ENCODE results near the gene UBE2G1. TPM values are rescaled to one million over a fixed set of nuclear protein-coding genes. Genes with fewer than 3 reads are reported as not detected.

Gene UBE2G1
- total and polyA plus RNA-seq, 10 of the 15 experiments (the other 5 are each of a cell fraction or from before 2014, with no cell fraction given) = 24.4 to 139 (median 77.4) TPM

DNA sequence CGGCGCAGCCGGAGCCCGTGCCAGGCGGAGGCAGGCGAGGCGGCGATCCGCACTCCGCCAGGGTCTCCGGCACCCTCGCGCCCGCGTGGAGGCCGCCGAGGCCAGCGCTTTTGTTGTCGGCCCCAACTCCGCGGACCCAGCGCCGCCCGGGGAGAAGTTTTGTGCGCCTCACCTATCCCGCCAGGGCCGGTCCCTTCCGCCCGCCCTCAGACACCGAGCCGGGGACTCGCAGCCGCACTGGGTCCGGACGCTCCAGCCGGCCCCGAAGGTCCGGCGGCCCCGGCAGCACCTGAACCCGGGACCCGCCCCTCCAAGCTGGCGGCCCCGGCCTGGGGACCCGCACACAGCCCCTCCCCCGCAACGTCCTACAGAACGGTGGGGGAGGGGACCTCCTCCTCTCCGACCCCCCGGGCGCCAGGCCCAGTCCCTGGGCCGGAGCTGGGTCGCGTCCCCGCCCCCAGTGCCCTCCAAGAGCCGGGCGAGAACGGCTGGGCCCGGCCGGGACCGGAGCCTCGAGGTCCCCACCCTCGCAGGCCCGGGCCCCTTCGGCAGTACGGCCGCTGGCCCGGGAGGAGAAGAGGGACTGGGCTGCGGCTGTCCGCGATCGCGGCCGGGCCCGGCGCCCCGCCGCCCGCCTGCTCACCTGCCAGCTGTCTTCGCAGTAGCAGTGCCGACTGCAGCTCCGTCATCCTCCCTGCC lies 698 bp downstream of the UBE2G1 start:
- no peaks in the 10 kb centered on the region; a peak in 2 of 4 replicates for H3K36me3 ChIP-seq (ENCODE audit: control insufficient read depth in 2 of 2, insufficient read depth in 2 of 2, low read length in 1 of 2)
- BruUV-seq (replicated peaks) = no TSS peak
- no peaks in the 10 kb centered on the region for H3K9me3 ChIP-seq (replicated peaks; ENCODE audit: control insufficient read depth, insufficient read depth, low read length)
- peak overlapping the region; percentile 48; the same call in 1 of the 2 replicates for H2AFZ ChIP-seq (ENCODE audit: control insufficient read depth, low read depth, low read length)
- in situ Hi-C loops (cut with MboI) = no loop called here
- ChIA-PET RAD21 (ENCODE audit: unreplicated experiment) (interaction anchor here (0.7 to 1.1 kb wide), 4 partner anchors 23 to 166 kb away, joined by 3 to 4 read pairs (median 3); no protein-coding TSS in a partner anchor), SMC1A (ENCODE audit: uncharacterized antibody, unreplicated experiment) (no interaction called here), CTCF (interaction anchor here (0.6 to 3.5 kb wide), 4 partner anchors 30 to 150 kb away, joined by 3 to 15 read pairs (median 3); no protein-coding TSS in a partner anchor), POLR2A (interaction anchor here (0.6 to 1.5 kb wide), 6 partner anchors 12 to 133 kb away, joined by 3 to 4 read pairs (median 4); no protein-coding TSS in a partner anchor)
- H3K9ac ChIP-seq (ENCODE audit: control insufficient read depth, insufficient read depth, low read length) = peak overlapping the region; percentile 91
- peak overlapping the region; percentile 88 for H3K27ac ChIP-seq (ENCODE audit: control insufficient read depth, insufficient read depth)
- FAIRE-seq (no peak), DNase-seq (ENCODE audit: low read depth, low spot score) (no peak), ATAC-seq (peak; percentile 30)
- under 1% methylated on average over 70 of the region's 82 CpGs for WGBS (ENCODE audit: insufficient coverage, insufficient replicate concordance, low lambda C conversion rate, missing lambda C conversion rate)
- TF ChIP-seq POU2F2 (IDR thresholded peaks at IDR 0.05; ENCODE audit: borderline replicate concordance, low read depth, low read length) (no peak), ZBED1 (IDR thresholded peaks at IDR 0.05; ENCODE audit: borderline replicate concordance) (no peak), SUPT20H (IDR thresholded peaks at IDR 0.05; ENCODE audit: borderline replicate concordance, control insufficient read depth, low read depth, low read length) (no peak), EGR1 (IDR thresholded peaks at IDR 0.05; ENCODE audit: borderline replicate concordance in 1 of 2, low read depth in 2 of 2, low read length in 2 of 2) (peak in 1 of 2 experiments; percentile 14; a peak in 1 of 3 replicates), POLR2A (IDR thresholded peaks at IDR 0.05; ENCODE audit: low read depth, low read length) (peak; percentile 48; the same call in 1 of the 2 replicates), BCL11A (IDR thresholded peaks at IDR 0.05; ENCODE audit: low read depth, low read length) (no peak), YY1 (IDR thresholded peaks at IDR 0.05; ENCODE audit: low read depth, low read length) (0 out of 2 replicates have a peak, but pooled peaks have one; percentile 11), MYB (IDR thresholded peaks at IDR 0.05; ENCODE audit: borderline replicate concordance, low read depth, low read length) (no peak), DPF2 (IDR thresholded peaks at IDR 0.05) (peak; percentile 16; the same call in 1 of the 2 replicates), POLR2AphosphoS2 (IDR thresholded peaks at IDR 0.05; ENCODE audit: low read depth, low read length) (0 out of 2 replicates have a peak, but pooled peaks have one; percentile 36), IKZF1 (conservative IDR thresholded peaks at IDR 0.05) (peak; percentile 52; the same call in 1 of the 2 replicates)
- TF ChIP-seq, protein P1, sequence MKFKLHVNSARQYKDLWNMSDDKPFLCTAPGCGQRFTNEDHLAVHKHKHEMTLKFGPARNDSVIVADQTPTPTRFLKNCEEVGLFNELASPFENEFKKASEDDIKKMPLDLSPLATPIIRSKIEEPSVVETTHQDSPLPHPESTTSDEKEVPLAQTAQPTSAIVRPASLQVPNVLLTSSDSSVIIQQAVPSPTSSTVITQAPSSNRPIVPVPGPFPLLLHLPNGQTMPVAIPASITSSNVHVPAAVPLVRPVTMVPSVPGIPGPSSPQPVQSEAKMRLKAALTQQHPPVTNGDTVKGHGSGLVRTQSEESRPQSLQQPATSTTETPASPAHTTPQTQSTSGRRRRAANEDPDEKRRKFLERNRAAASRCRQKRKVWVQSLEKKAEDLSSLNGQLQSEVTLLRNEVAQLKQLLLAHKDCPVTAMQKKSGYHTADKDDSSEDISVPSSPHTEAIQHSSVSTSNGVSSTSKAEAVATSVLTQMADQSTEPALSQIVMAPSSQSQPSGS (IDR thresholded peaks at IDR 0.05; ENCODE audit: low read length) = no peak
- TF ChIP-seq, protein P2, sequence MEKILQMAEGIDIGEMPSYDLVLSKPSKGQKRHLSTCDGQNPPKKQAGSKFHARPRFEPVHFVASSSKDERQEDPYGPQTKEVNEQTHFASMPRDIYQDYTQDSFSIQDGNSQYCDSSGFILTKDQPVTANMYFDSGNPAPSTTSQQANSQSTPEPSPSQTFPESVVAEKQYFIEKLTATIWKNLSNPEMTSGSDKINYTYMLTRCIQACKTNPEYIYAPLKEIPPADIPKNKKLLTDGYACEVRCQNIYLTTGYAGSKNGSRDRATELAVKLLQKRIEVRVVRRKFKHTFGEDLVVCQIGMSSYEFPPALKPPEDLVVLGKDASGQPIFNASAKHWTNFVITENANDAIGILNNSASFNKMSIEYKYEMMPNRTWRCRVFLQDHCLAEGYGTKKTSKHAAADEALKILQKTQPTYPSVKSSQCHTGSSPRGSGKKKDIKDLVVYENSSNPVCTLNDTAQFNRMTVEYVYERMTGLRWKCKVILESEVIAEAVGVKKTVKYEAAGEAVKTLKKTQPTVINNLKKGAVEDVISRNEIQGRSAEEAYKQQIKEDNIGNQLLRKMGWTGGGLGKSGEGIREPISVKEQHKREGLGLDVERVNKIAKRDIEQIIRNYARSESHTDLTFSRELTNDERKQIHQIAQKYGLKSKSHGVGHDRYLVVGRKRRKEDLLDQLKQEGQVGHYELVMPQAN (conservative IDR thresholded peaks at IDR 0.05) = no peak
- TF ChIP-seq, protein P3, sequence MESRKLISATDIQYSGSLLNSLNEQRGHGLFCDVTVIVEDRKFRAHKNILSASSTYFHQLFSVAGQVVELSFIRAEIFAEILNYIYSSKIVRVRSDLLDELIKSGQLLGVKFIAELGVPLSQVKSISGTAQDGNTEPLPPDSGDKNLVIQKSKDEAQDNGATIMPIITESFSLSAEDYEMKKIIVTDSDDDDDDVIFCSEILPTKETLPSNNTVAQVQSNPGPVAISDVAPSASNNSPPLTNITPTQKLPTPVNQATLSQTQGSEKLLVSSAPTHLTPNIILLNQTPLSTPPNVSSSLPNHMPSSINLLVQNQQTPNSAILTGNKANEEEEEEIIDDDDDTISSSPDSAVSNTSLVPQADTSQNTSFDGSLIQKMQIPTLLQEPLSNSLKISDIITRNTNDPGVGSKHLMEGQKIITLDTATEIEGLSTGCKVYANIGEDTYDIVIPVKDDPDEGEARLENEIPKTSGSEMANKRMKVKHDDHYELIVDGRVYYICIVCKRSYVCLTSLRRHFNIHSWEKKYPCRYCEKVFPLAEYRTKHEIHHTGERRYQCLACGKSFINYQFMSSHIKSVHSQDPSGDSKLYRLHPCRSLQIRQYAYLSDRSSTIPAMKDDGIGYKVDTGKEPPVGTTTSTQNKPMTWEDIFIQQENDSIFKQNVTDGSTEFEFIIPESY (IDR thresholded peaks at IDR 0.05) = no peak
- H4K20me1 ChIP-seq (ENCODE audit: control insufficient read depth, insufficient read depth) = no peaks in the 10 kb centered on the region
- H3K4me3 ChIP-seq = peak overlapping the region; percentile 66
- H3K4me1 ChIP-seq (ENCODE audit: control insufficient read depth, insufficient read depth, low read length) = peaks cover 11% of the 10 kb centered on the region
- H3K27me3 ChIP-seq (replicated peaks in 1 of 2; ENCODE audit: control insufficient read depth in 2 of 2, insufficient read depth in 2 of 2, low read length in 1 of 2) = no peaks in the 10 kb centered on the region
- peaks cover 54% of the 10 kb centered on the region for H3K79me2 ChIP-seq (ENCODE audit: control insufficient read depth, insufficient read depth, low read length)
- H3K4me2 ChIP-seq (ENCODE audit: control insufficient read depth, insufficient read depth) = peak overlapping the region; percentile 88
- intact Hi-C loops (cut with micrococcal nuclease; ENCODE audit: unreplicated experiment) = loop anchor here (1.0 to 2.0 kb wide), 4 partner anchors 10 to 151 kb away; no protein-coding TSS in a partner anchor
